Measurements from ENCODE around the gene WWC1.
"Not testable (repeated sequence)": the region's sequence is repeated elsewhere in the genome, so short reads cannot be mapped to it uniquely, and the experiment has no call there.

The WWC1 gene

GRCh38 chr5:168310541-168310940 is 19.1 kb downstream of the WWC1 start:
- not testable (repeated sequence) for DNase-seq

DNA sequence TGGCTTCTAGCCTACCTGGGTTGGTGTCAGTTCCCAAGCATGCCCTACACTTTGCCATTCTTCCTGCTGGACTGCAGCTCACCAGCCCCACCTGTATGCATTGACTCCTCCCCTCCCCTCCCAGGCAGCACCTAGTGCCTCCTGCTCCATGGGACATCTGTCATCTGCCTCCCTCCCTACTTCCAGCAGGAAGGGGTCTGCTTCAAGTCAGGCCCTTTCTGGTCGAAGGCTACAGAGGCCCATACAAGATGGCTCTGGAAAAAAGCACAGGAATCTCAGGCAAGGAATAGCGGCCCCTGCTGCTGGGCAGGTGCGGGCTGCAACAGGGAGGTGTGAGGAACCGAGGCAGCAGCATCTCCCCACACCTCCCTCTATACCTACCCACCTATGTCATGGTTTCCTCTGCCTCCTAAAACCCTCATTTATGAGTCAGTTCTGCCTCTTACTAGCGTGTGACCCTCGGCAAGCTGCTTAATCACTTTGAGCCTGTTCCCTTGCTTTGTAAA is 19.7 kb downstream of the WWC1 start:
- DNase-seq, result no peak

DNA sequence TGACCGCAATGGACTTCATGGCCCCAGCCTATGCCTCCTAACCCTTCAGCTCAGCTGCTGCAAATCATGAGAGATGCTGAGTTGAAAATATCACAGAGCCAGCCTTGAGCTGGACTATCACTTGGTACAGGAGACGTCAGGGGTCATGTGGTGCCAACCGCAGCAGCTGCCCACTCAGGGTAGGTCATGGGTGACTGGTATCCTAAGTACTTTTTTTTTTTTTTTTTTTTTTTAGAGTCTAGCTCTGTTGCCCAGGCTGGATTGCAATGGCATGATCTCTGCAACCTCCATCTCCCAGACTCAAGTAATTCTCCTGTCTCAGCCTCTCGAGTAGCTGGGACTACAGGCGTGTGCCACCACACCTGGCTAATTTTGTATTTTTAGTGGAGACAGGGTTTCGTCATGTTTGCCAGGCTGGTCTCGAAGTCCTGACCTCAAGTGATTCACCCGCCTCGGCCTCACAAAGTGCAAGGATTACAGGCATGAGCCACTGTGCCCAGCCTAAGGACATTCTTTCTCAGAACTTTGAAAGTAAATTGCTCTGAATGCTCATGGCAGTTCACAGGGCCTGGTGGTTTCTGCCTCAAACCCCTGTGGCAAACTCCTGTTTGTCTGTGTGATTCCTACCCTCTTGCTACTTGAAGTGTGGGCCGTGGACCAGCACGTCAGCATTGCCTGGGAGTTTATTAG is 21.3 kb downstream of the WWC1 start:
- no peak for DNase-seq

DNA sequence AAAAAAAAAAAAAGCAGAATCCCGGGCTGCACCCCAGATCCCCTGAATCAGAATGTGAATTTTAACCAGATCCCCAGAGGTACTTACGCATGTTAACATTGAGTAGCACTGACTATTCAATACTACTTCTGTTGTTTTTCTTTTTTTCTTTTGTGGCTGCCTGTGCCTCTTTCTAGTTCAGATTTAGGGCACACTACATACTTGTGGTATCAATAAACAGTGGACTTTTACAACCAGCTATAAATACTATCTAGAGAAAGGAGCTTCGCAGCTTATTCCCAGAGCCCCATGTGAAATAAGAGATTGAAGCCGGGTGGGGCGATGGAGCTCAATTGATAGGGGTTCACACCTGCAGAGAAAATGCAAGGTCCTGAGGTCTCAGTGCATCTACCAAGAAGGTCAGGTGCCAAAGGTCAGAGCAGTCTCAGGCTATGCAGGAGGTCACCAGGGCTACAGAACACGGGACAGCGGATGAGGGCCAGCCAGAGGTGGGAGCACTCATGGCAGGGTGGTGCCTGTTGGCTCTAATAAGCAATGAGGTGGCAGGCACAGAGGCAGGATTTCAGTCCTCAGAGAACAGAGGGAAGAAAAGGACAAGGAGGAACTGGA is 22.3 kb downstream of the WWC1 start:
- no peak for DNase-seq

DNA sequence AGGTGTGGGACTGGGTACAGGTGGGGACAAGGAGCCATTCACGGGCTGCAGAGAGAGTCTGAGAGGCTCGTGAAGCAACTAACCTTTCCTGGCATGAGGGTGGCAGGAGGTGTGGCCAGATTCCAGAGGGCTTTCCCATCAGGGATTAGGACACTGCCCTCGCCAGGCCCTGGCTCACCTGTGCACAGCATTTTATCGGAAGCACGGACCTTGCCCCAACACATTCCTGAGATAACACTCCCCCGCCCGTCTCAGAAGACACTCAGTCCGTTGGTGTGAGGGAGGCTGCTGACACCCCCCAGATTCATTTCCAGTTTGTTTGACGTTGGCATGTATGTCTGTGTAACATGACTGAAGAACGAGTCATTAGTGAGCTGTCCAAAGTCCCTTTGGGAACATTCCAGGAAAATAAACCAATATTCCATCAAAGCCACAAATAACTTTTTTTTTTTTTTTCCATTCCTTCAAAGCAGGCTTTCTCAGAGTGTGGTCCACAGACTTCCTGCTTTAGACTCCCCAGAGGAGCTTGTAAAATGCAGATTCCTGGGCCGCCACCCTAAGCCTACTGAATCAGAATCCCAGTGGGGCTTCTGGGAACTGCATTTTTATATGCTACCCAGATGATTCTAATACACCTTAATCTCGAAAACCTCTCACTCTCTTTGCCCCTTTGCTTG is 23.4 kb downstream of the WWC1 start:
- DNase-seq, result no peak

DNA sequence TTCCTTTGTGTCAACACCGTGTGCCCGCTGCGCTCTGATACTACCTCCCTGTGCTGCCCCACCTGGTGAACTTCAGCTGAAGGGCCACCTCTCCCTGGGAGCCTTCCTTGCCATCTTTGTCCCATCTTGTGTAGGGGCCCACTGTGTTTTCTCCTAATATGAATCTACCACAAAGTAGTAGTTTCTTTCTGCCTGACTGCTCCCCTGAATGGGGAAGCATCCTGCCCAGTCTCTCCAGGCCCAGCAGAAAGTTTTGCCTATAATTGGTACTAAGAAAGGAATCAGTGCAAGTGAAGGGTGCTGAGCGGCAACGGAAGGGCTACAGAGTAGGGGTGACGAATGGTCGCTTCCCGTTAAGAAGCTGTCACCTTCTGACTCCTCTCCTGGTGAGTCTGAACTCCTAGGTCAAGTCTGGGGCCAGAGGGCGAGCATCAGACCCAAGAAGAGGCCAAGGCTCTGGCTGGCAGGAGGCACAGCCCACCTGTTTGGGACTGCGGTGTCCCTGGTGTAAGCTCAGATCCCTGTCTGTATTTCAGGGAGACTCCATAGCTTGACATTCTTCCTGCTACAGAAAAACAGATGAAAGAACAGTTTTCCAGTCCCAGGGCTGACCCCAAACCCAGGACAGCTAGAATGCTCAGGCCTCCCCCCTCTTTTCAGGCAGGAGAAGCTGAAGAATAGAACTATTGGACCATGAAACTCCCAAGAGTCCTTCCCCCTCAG is 24.1 kb downstream of the WWC1 start:
- no peak for DNase-seq

- no peak for DNase-seq
Observed at GRCh38 chr5:168316139-168316578, 24.7 kb downstream of the WWC1 start.

DNA sequence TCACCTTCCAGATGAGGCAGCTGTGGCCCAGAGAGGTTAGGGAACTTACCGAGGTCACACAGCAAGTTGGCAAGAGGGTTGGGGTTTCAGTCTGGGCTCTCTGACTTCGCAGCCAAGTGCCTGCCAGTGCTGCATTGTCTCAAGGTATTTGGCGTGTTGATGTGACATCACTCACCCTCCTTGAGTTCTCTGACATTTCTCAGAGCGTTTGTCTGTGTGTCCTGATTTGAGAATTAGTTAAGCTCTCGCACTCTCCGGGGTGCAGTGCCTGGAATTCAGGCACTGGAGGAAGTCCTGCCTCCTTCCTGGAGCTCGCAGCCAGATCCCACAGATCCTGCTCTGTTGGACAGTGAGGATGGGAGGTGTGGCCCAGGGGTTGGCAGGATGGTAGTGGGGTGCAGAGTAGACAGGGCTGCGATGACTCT is 25.7 kb downstream of the WWC1 start:
- DNase-seq, result no peak

GRCh38 chr5:168317521-168318147 is 26.2 kb downstream of the WWC1 start:
- DNase-seq, result no peak

GRCh38 chr5:168318240-168318639 is 26.8 kb downstream of the WWC1 start:
- no peak for DNase-seq

DNA sequence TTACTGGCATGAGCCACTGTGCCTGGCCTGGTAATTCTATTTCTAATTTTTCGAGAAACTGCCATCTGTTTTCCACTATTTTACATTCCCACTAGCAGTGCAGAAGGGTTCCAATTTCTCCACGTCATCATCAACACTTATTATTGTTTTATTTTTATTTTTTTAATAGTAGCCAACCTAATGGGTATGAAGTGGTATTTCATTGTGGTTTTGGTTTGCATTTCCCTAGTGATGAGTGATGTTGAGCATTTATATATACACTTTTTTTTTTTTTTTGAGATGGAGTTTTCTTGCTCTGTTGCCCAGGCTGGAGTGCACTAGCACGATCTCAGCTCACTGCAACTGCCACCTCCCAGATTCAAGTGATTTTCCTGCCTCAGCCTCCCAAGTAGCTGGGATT is 28.3 kb downstream of the WWC1 start:
- DNase-seq, result no peak

DNA sequence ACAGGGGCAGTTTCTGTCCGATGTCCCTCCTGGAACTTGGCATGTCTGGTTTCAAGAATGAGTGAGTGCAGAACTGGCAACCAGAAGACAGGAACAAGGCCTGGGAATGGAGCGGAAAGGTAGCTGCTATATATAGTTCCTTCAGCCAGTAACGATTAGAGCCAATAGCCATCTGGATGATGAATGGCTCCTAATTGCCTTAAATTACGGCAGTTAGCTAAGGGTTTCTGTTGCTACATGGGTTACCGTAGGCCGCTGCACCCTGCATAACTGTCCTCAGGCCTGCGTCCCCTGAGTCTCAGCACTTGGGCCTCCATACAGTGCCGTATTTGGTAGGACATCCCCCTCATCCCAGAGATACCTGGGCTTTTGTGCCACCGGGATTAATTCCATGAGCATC is 29.4 kb downstream of the WWC1 start:
- DNase-seq, result no peak

GRCh38 chr5:168324859-168325630 is 33.6 kb downstream of the WWC1 start:
- no peak for DNase-seq

DNA sequence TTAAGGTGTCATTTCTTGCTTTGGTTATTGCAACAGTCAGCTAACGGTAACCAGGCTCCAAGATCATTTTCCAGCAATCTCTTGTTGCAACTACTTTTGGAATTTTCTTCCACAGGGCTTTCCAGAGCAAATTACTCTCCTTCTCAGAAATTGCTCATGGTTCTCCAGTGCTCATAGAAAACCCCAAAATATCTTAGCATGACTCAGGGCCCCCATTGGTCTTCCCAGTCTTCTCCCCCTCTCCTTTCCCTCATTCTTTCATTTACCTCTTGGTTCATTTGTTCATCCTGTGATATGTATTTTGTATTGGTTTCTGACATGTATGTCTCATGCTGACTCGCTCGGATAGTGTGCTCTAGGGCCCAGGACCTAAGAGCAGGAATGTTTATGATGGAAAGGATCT is 35.6 kb downstream of the WWC1 start:
- no peak for DNase-seq

DNA sequence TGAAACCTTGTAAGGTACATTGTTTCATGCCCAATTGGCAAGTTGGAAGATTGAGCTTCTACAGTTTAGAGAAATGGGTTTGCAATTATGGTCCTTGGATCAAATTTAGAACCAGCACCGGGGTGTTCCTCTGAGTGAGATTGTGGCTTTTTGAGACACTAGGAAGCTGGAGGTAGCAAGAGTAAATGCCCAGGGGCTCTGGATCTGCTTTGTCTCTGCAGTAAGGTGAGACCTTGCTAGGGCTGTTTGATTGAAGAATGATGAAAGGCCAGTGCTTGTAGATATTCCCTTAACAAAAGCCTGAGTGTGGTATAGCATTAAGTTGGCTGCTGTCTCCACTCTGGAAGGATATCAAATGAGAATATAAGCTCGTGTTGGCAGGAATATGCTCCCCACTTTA is 36.0 kb downstream of the WWC1 start:
- DNase-seq, result no peak

- DNase-seq, result no peak
Observed at GRCh38 chr5:168327994-168328393, 36.5 kb downstream of the WWC1 start.

- DNase-seq, result no peak
Observed at GRCh38 chr5:168328814-168329213, 37.4 kb downstream of the WWC1 start.

DNA sequence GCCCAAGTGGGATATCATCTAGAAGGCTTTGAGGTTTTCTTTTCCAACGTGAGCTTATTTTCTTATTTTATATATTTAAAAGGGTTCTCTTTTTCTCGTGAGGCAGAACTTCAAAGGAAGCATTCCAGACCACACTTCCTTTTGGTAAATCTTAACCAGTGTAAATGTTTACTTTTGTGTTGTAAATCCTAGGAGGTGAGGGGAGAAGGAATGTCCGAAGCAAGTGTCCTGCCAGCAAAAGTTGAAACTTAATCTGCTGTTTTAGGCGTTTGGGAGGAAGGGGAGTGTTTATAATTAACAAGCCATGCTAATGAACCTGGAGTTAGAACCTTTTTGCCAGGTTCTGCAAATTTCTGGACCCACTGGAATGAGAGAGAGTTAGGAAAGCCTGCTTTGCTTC is 37.9 kb downstream of the WWC1 start:
- no peak for DNase-seq

DNA sequence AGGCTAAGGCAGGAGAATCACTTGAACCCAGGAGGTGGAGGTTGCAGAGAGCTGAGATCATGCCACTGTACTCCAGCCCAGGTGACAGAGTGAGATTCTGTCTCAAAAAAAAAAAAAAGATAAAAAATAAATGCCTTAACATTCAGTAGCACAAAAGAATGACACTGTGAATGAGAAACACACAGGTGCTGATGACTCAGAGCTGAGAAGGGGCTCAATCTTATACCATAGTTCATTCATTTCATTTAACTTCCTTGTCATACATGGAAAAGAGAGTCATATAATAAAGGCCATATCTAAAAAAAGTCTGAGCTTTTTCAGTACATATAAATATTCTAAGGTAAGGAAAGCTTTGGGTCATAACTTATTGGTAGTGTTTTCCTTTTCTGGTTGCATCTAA is 40.6 kb downstream of the WWC1 start:
- no peak for DNase-seq

- no peak for DNase-seq
Observed at GRCh38 chr5:168334280-168334679, 42.8 kb downstream of the WWC1 start.

GRCh38 chr5:168334695-168335094 is 43.2 kb downstream of the WWC1 start:
- DNase-seq, result no peak

DNA sequence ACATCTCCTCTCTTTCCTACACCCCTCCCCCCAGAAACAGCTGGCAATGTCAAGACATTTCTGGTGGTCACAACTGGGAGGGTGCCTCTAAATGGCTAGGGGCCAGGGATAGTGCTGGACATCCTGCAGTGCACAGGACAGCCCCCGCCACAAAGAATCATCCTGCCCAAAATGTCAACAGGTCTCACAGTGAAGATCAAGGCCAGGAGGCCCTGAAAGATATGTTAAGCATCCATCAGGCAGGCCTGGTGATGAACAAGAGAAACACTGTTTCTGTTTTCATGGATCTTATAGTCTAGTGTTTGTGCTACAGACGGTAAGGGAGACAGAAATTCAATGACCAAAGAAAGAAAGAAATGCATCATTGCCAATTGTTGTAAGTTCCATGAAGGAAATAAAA is 45.9 kb downstream of the WWC1 start:
- no peak for DNase-seq
